Sigmoid colon (tissue), 4 donors: Measurements from ENCODE around the gene CNTN4.

Experiments
- CTCF ChIP-seq, 4 experiments: fragments of 450-650 bp in 3 of 4; fragments of 200-600 bp in 1 of 4; IDR thresholded peaks; one replicate each; pipeline ENCODE4 v1.5.1; 2016 to 2019; ENCODE audit warnings: antibody characterized with exemption in 4 of 4, mild to moderate bottlenecking in 3 of 4, moderate library complexity in 2 of 4
- POLR2AphosphoS5 ChIP-seq, 4 donors: sonication (generic); formaldehyde crosslinking; IDR thresholded peaks; one replicate each; pipeline ENCODE4 v1.6.1; 2017; ENCODE audit warnings: antibody characterized with exemption in 4 of 4

- TF ChIP-seq CTCF (IDR thresholded peaks at IDR 0.05) (no peak), POLR2AphosphoS5 (IDR thresholded peaks at IDR 0.05) (no peak)
Measured at GRCh38 chr3:2968475-2968874, 869.8 kb downstream of the CNTN4 start.
